GM19099 (cell line): ENCODE data around the gene ORM2.

Experiments used
- POLR2A ChIP-seq: IDR thresholded peaks from 3 replicates; pipeline ENCODE4 v1.6.1; 2011; ENCODE audit warnings: low read depth; ENCODE audit not compliant: insufficient read length; ENCODE audit errors: extremely low read depth

ORM2 gene

GRCh38 chr9:114341152-114341830 is 11.6 kb downstream of the ORM2 start:
- no peak for TF ChIP-seq POLR2A

- no peak for TF ChIP-seq POLR2A
Measured at GRCh38 chr9:114341991-114342390, 12.3 kb downstream of the ORM2 start.

GRCh38 chr9:114342755-114343440 is 13.2 kb downstream of the ORM2 start:
- no peak for TF ChIP-seq POLR2A

DNA sequence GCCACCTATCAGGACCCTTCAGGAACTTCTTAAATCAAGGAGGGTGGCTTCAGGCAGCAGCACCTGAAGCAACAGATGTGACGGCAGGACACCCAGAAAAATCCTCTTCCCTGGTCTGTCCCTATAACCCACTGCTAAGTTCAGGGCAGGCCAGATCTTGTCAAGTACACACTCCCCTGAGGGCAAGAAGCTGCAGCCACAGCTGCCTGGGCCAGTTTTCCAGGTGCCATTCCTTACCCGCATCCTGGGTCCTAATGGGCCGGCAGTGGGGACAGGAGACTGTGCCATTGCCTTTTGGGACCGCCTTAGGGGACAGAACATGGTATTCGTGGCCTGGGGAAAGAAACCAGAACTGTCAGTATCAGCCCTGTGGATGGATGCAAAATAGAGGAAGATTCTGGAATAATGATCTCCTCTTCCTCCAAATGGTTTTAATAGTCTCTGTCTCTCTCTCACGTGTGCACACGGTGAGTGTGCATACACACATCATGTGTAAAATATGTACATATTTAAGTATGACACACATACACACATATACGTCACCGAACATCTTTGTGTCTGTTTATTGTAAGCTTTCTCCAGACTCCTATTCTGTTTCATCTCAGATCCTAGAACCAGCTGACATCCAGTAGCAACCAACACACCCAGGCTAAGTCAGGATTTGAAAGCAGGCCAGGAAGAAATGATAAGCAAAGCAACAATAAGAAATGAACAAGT is 14.0 kb downstream of the ORM2 start:
- TF ChIP-seq POLR2A: no peak

DNA sequence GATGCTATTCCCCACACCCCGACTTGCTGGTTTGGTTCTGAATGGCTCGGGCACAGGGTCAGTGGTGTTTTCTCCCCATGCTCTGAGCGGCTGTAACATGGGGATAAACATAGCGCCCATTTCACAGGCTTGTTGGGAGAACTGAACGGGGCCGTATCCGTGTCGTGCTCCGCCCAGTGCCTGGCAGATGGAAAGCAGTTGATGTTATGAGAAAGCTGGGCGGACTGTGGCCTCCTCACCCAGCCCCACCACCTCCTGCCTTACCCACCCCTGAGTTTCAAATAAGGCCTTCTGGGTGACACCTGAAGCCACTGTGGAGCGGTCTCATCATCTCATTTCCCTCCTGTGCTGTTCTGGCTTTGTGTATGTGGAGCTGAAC is 14.5 kb downstream of the ORM2 start:
- no peak for TF ChIP-seq POLR2A

- no peak for TF ChIP-seq POLR2A
Measured at GRCh38 chr9:114344692-114345091, 15.0 kb downstream of the ORM2 start.

- TF ChIP-seq POLR2A: no peak
Measured at GRCh38 chr9:114345493-114346065, 15.9 kb downstream of the ORM2 start.

DNA sequence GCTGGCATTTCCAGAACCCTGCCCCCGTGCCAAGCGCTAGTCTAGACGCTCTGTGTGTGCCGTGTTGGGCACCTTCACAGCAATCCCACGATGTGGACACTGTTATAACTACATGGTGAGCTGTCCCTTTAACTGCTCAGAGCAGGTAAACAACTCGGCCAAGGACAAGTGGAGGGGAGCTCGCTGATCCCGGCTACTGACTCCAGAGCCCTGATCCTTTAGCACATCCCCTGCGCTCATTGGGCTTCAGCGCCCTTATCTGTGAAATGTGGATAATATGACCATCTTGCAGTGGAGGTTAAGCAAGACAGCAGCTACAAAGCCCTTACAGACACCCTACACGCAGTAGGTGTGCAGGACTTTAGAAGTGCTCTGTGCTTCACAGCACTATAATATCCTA is 16.5 kb downstream of the ORM2 start:
- TF ChIP-seq POLR2A: no peak

- no peak for TF ChIP-seq POLR2A
Measured at GRCh38 chr9:114347675-114348074, 18.0 kb downstream of the ORM2 start.

GRCh38 chr9:114348261-114348905 is 18.7 kb downstream of the ORM2 start:
- no peak for TF ChIP-seq POLR2A

DNA sequence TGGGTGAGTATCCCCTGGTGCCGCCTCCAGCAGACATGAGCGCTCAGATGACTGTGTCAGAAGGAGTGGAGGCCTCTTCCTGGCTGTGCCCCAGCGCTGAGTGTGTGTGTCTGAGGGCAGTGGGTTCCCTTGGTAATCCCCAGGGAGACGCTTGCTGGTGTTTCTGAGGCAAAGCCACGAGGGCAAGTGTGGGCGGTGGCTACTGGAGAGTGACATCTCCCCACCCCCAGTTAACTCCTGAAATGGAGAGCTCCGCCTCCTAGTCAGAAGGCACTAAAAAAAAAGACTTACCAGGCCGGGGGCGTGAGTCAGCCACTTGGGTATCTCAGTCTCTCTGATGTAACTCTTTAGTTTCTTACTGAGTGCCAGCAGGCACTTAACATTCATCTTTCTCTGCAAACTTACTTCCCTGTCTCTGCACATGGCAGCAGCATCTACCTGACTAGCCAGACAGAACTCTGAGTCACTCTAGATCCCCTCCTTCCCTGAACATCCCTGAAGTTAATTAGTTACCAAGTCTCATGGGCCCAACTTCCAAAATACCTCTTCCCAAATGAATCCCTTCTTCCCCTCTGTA is 19.3 kb downstream of the ORM2 start:
- no peak for TF ChIP-seq POLR2A

GRCh38 chr9:114349713-114350480 is 20.2 kb downstream of the ORM2 start:
- no peak for TF ChIP-seq POLR2A

- TF ChIP-seq POLR2A: no peak
Measured at GRCh38 chr9:114350636-114351401, 21.1 kb downstream of the ORM2 start.

DNA sequence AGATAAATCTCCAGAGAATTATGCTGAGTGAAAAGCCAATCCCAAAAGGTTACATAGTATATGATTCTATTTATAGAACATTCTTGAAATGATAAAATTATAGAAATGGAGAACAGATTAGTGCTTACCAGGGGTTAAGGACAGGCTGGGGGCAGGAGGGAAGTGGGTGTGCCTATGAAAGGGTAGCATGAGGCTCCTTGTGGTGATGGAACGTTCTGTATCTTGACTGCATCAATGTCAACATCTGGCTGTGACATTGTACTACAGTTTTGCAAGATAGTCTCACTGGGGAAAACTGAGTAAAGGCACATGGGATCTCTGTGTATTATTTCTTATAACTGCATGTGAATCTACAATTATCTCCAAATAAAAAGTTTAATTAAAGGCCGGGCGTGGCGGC is 22.3 kb downstream of the ORM2 start:
- TF ChIP-seq POLR2A: no peak

DNA sequence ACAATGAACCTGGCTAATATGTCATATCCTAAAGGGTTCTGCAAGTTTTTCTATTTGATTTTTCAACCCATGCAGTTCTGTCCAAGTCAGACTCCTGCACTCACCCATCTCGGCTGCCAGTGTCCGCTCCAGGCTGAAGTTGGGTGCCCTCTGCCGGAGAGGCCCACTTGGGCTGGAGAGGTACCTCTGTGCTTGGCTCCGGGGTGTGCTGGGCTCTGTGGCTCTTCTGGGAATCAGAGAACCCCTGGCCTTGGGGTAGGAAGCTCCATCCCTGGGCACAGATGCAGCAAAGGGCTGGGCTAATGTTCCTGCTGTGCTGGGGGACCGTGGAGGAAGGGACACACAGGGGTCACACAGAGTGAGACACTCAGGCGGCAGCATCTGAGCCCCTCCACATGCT is 26.2 kb downstream of the ORM2 start:
- no peak for TF ChIP-seq POLR2A
